Liver (tissue), 9 donors: Measurements from ENCODE around the gene RTP5. TPM values are rescaled to one million over a fixed set of nuclear protein-coding genes. Genes with fewer than 3 reads are reported as not detected.

ENCODE experiments used
- DNase-seq: peaks from one replicate; pipeline ENCODE4 v3.0.0-alpha.2; 2017; ENCODE audit warnings: low spot score
- H3K27ac ChIP-seq, 2 donors: one replicate each; pipeline ENCODE4 v1.7.0; 2013; ENCODE audit warnings: inconsistent platforms in 2 of 2, low read length in 2 of 2, control low read depth in 1 of 2, low read depth in 1 of 2, mild to moderate bottlenecking in 1 of 2
- H3K27me3 ChIP-seq, 4 donors: one replicate each; pipeline versions ENCODE4 v1.6.1 to v1.7.0; 2013; ENCODE audit warnings: low read length in 3 of 4, inconsistent platforms in 1 of 4, mild to moderate bottlenecking in 1 of 4, moderate library complexity in 1 of 4; ENCODE audit not compliant: control insufficient read depth in 4 of 4, insufficient read depth in 4 of 4
- H3K36me3 ChIP-seq, 4 donors: one replicate each; pipeline versions ENCODE4 v1.6.1 to v1.7.0; 2013; ENCODE audit warnings: low read length in 3 of 4, mild to moderate bottlenecking in 3 of 4, low read depth in 1 of 4, moderate library complexity in 1 of 4; ENCODE audit not compliant: control insufficient read depth in 4 of 4, insufficient read depth in 3 of 4
- H3K4me1 ChIP-seq, 4 donors: one replicate each; pipeline versions ENCODE4 v1.6.1 to v1.7.0; 2013; ENCODE audit warnings: low read length in 3 of 4, mild to moderate bottlenecking in 3 of 4, moderate library complexity in 1 of 4; ENCODE audit not compliant: control insufficient read depth in 4 of 4, insufficient read depth in 4 of 4
- H3K4me3 ChIP-seq, 3 donors: one replicate each; pipeline versions ENCODE4 v1.6.1 to v1.7.0; 2013; ENCODE audit warnings: low read length in 3 of 3, control low read depth in 1 of 3, low read depth in 1 of 3, mild to moderate bottlenecking in 1 of 3
- H3K9ac ChIP-seq, 2 donors: one replicate each; pipeline ENCODE4 v1.7.0; 2013; ENCODE audit warnings: low read length in 2 of 2, mild to moderate bottlenecking in 2 of 2, moderate library complexity in 2 of 2, control low read depth in 1 of 2, low read depth in 1 of 2
- H3K9me3 ChIP-seq, 4 donors: one replicate each; pipeline versions ENCODE4 v1.6.1 to v1.7.0; 2013; ENCODE audit warnings: low read length in 3 of 4; ENCODE audit not compliant: control insufficient read depth in 4 of 4
- EGR1 ChIP-seq, 2 donors: IDR thresholded peaks; 2 replicates each; pipeline ENCODE4 v1.6.1; 2016 to 2018; ENCODE audit warnings: antibody characterized with exemption in 2 of 2, low read depth in 2 of 2
- FOXA1 ChIP-seq: IDR thresholded peaks from 2 replicates; pipeline ENCODE4 v1.6.1; 2016; ENCODE audit warnings: antibody characterized with exemption
- FOXA2 ChIP-seq: IDR thresholded peaks from 2 replicates; pipeline ENCODE4 v1.6.1; 2016; ENCODE audit warnings: antibody characterized with exemption
- GABPA ChIP-seq, 2 donors: IDR thresholded peaks in 1 of 2; conservative IDR thresholded peaks in 1 of 2; 2 replicates each; pipeline ENCODE4 v1.6.1; 2016; ENCODE audit warnings: antibody characterized with exemption in 2 of 2, mild to moderate bottlenecking in 1 of 2, moderate library complexity in 1 of 2
- HNF4A ChIP-seq, 2 donors: conservative IDR thresholded peaks; 2 replicates each; pipeline ENCODE4 v1.6.1; 2016; ENCODE audit warnings: antibody characterized with exemption in 2 of 2, mild to moderate bottlenecking in 2 of 2
- HNF4G ChIP-seq: IDR thresholded peaks from 2 replicates; pipeline ENCODE4 v1.6.1; 2016; ENCODE audit warnings: antibody characterized with exemption
- JUND ChIP-seq, 2 donors: IDR thresholded peaks; 2 replicates each; pipeline ENCODE4 v1.6.1; 2016; ENCODE audit warnings: antibody characterized with exemption in 2 of 2
- RAD21 ChIP-seq, 2 donors: IDR thresholded peaks; 2 replicates each; pipeline ENCODE4 v1.6.1; 2016; ENCODE audit warnings: antibody characterized with exemption in 2 of 2, mild to moderate bottlenecking in 2 of 2
- SP1 ChIP-seq: IDR thresholded peaks from 2 replicates; pipeline ENCODE4 v1.6.1; 2018; ENCODE audit warnings: antibody characterized with exemption, mild to moderate bottlenecking
- TAF1 ChIP-seq: conservative IDR thresholded peaks from 2 replicates; pipeline ENCODE4 v1.6.1; 2016; ENCODE audit warnings: antibody characterized with exemption, mild to moderate bottlenecking
- YY1 ChIP-seq: IDR thresholded peaks from 2 replicates; pipeline ENCODE4 v1.6.1; 2016; ENCODE audit warnings: antibody characterized with exemption, mild to moderate bottlenecking
- WGBS: extraction: QIAGEN DNeasy Blood & Tissue Kit; methylation state at CpG from one replicate; pipeline ENCODE4 v1.1.7; 2013; 5-methylcytosine and 5-hydroxymethylcytosine counted together
- polyA plus RNA-seq, 2 donors: library from polyadenylated mRNA; stranded (reverse) in 1 of 2; unstranded in 1 of 2; fragments of 200-250 nt in 1 of 2; fragments of >200 nt in 1 of 2; fragmentation: Nextera tagmentation in 1 of 2; extraction: Ambion mirVana in 1 of 2; gene quantifications; one replicate each; pipeline versions ENCODE4 v1.2.1 to v1.2.3, GENCODE V29; 2013 to 2015
- total RNA-seq, 2 donors: library from RNA; depleted of rRNA; stranded (reverse); fragments of >200 nt; gene quantifications; one replicate each; pipeline ENCODE4 v1.2.3, GENCODE V29; 2014
- TF ChIP-seq, protein P1 (sequence below): IDR thresholded peaks from 2 replicates; pipeline ENCODE4 v1.6.1; 2016; ENCODE audit warnings: antibody characterized with exemption
- TF ChIP-seq, protein P2 (sequence below): fragments of 150-350 bp; IDR thresholded peaks from 2 replicates; pipeline ENCODE4 v1.5.1; 2017; ENCODE audit warnings: improper control_type of control experiment, low read depth, low read length; ENCODE audit not compliant: missing input control
- TF ChIP-seq, protein P3 (sequence below): IDR thresholded peaks from 2 replicates; pipeline ENCODE4 v1.6.1; 2016; ENCODE audit warnings: antibody characterized with exemption
- TF ChIP-seq, protein P4 (sequence below): IDR thresholded peaks from 2 replicates; pipeline ENCODE4 v1.6.1; 2016; ENCODE audit warnings: antibody characterized with exemption, mild to moderate bottlenecking
- TF ChIP-seq, protein P5 (sequence below): IDR thresholded peaks from 2 replicates; pipeline ENCODE4 v1.6.1; 2016; ENCODE audit warnings: antibody characterized with exemption
- donor health status: healthy.
- donor health status: healthy.
- donor health status: healthy.
- donor health status: healthy.
- donor health status: healthy.

The RTP5 gene
- total and polyA plus RNA-seq, 4 donors = under 0.01 to 0.03 TPM; not detected in 2

DNA sequence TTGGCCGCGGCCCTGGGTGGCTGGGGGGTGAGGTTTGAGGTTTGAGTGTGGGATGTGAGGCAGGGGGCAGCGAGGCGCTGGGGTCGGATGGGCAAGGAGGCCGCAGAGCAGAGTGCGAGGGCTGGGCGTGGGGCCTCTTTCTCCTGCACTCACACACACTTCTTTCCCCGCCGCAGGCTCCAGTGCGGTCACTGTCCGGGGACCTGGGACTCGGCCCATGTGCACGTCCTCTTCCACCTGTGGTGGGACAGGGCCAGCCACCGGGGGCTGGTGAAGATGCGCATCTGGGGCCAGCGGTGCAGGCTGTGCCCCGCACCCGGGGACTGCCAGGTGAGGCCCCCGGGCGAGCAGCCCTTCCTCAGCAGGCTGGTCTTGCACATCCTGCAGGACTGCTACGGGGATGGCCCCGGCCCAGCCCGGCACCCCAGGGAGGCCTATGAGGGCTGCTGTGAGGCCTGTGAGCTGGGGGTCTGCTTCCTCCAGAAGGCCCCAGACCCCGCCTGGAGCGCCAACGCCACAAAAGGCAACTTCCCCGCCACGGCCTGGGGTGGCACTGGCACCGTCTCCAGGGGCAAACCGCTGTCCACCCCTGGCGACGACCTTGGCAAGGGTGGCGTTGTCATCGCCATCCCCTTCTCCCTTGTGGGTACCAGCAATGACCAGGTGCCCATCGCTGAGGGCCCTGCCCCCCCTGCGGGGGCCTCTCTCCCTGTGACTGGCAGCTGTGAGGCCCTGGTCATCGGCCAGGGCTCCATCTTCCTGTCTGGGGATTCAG lies 2.2 kb downstream of the RTP5 start:
- TF ChIP-seq FOXA2 (no peak), JUND (IDR thresholded peaks at IDR 0.05) (no peak), FOXA1 (no peak), SP1 (no peak), TAF1 (no peak), HNF4G (no peak), EGR1 (IDR thresholded peaks at IDR 0.05; ENCODE audit: low read depth in 2 of 2) (no peak), HNF4A (conservative IDR thresholded peaks at IDR 0.05) (no peak), YY1 (no peak), RAD21 (IDR thresholded peaks at IDR 0.05) (no peak), GABPA (IDR thresholded peaks at IDR 0.05 in 1 of 2, conservative IDR thresholded peaks at IDR 0.05 in 1 of 2) (no peak)
- TF ChIP-seq, protein P1, sequence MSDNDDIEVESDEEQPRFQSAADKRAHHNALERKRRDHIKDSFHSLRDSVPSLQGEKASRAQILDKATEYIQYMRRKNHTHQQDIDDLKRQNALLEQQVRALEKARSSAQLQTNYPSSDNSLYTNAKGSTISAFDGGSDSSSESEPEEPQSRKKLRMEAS = no peak
- TF ChIP-seq, protein P2, sequence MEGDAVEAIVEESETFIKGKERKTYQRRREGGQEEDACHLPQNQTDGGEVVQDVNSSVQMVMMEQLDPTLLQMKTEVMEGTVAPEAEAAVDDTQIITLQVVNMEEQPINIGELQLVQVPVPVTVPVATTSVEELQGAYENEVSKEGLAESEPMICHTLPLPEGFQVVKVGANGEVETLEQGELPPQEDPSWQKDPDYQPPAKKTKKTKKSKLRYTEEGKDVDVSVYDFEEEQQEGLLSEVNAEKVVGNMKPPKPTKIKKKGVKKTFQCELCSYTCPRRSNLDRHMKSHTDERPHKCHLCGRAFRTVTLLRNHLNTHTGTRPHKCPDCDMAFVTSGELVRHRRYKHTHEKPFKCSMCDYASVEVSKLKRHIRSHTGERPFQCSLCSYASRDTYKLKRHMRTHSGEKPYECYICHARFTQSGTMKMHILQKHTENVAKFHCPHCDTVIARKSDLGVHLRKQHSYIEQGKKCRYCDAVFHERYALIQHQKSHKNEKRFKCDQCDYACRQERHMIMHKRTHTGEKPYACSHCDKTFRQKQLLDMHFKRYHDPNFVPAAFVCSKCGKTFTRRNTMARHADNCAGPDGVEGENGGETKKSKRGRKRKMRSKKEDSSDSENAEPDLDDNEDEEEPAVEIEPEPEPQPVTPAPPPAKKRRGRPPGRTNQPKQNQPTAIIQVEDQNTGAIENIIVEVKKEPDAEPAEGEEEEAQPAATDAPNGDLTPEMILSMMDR = no peak
- TF ChIP-seq, protein P3, sequence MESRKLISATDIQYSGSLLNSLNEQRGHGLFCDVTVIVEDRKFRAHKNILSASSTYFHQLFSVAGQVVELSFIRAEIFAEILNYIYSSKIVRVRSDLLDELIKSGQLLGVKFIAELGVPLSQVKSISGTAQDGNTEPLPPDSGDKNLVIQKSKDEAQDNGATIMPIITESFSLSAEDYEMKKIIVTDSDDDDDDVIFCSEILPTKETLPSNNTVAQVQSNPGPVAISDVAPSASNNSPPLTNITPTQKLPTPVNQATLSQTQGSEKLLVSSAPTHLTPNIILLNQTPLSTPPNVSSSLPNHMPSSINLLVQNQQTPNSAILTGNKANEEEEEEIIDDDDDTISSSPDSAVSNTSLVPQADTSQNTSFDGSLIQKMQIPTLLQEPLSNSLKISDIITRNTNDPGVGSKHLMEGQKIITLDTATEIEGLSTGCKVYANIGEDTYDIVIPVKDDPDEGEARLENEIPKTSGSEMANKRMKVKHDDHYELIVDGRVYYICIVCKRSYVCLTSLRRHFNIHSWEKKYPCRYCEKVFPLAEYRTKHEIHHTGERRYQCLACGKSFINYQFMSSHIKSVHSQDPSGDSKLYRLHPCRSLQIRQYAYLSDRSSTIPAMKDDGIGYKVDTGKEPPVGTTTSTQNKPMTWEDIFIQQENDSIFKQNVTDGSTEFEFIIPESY = no peak
- TF ChIP-seq, protein P4, sequence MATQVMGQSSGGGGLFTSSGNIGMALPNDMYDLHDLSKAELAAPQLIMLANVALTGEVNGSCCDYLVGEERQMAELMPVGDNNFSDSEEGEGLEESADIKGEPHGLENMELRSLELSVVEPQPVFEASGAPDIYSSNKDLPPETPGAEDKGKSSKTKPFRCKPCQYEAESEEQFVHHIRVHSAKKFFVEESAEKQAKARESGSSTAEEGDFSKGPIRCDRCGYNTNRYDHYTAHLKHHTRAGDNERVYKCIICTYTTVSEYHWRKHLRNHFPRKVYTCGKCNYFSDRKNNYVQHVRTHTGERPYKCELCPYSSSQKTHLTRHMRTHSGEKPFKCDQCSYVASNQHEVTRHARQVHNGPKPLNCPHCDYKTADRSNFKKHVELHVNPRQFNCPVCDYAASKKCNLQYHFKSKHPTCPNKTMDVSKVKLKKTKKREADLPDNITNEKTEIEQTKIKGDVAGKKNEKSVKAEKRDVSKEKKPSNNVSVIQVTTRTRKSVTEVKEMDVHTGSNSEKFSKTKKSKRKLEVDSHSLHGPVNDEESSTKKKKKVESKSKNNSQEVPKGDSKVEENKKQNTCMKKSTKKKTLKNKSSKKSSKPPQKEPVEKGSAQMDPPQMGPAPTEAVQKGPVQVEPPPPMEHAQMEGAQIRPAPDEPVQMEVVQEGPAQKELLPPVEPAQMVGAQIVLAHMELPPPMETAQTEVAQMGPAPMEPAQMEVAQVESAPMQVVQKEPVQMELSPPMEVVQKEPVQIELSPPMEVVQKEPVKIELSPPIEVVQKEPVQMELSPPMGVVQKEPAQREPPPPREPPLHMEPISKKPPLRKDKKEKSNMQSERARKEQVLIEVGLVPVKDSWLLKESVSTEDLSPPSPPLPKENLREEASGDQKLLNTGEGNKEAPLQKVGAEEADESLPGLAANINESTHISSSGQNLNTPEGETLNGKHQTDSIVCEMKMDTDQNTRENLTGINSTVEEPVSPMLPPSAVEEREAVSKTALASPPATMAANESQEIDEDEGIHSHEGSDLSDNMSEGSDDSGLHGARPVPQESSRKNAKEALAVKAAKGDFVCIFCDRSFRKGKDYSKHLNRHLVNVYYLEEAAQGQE = no peak
- TF ChIP-seq, protein P5, sequence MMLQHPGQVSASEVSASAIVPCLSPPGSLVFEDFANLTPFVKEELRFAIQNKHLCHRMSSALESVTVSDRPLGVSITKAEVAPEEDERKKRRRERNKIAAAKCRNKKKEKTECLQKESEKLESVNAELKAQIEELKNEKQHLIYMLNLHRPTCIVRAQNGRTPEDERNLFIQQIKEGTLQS = no peak
- H3K27me3 ChIP-seq = no peaks in the 10 kb centered on the region
- no peaks in the 10 kb centered on the region for H3K9me3 ChIP-seq
- WGBS = 92% methylated on average over 38 of the region's 38 CpGs
- H3K9ac ChIP-seq = no peak overlapping the region
- H3K4me1 ChIP-seq = peaks cover 0 to under 1% (median 0%) of the 10 kb centered on the region in 4 donors
- no peak overlapping the region for H3K4me3 ChIP-seq
- no peak overlapping the region for H3K27ac ChIP-seq
- DNase-seq = no peak
- no peaks in the 10 kb centered on the region for H3K36me3 ChIP-seq
